Measurements from ENCODE around the gene EIF3I. TPM values are rescaled to one million over a fixed set of nuclear protein-coding genes. Genes with fewer than 3 reads are reported as not detected.

Gene EIF3I
- total RNA-seq, 1 experiment from 2014 or later, result 294 TPM

DNA sequence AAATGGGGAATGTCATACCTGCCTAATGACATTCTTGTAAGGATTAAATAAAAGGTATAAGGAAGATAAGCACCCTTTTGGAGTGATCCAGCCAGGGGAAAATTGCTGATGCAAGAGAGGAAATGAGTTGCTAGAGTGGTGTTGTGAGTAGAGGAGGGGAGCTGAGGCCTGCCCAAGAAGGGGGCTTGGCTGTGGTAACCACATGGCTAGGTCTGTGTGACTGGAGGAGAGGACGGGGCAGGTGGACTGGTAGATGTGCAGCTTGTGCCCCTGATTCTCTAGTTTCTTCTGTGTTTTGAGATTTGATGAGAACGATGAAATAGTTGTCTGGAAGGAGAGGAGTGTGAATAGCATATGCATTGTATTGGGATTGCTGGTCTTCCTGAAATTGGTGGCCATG lies 36.1 kb upstream of the EIF3I start:
- no peaks in the 10 kb centered on the region for H3K9me3 ChIP-seq (ENCODE audit: control insufficient read depth, insufficient read depth, low read depth, low read length)
- TF ChIP-seq TCF7L2 (IDR thresholded peaks at IDR 0.05; ENCODE audit: low read depth, low read length), result no peak
- no peak for TF ChIP-seq SIN3A (IDR thresholded peaks at IDR 0.05; ENCODE audit: borderline replicate concordance, insufficient read depth, low read depth, low read length)
- TF ChIP-seq REST (IDR thresholded peaks at IDR 0.05; ENCODE audit: insufficient read depth in 1 of 2, low read depth in 2 of 2, low read length in 1 of 2), result no peak
- TF ChIP-seq, protein P1, sequence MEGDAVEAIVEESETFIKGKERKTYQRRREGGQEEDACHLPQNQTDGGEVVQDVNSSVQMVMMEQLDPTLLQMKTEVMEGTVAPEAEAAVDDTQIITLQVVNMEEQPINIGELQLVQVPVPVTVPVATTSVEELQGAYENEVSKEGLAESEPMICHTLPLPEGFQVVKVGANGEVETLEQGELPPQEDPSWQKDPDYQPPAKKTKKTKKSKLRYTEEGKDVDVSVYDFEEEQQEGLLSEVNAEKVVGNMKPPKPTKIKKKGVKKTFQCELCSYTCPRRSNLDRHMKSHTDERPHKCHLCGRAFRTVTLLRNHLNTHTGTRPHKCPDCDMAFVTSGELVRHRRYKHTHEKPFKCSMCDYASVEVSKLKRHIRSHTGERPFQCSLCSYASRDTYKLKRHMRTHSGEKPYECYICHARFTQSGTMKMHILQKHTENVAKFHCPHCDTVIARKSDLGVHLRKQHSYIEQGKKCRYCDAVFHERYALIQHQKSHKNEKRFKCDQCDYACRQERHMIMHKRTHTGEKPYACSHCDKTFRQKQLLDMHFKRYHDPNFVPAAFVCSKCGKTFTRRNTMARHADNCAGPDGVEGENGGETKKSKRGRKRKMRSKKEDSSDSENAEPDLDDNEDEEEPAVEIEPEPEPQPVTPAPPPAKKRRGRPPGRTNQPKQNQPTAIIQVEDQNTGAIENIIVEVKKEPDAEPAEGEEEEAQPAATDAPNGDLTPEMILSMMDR (IDR thresholded peaks at IDR 0.05), result no peak
- TF ChIP-seq POLR2AphosphoS5 (IDR thresholded peaks at IDR 0.05; ENCODE audit: low read depth, low read length), result no peak
- DNase-seq (ENCODE audit: low read depth, low spot score) (no peak), ATAC-seq (no peak)
- no peak overlapping the region for H3K27ac ChIP-seq (ENCODE audit: low read length)
- H3K4me3 ChIP-seq (ENCODE audit: low read depth in 2 of 2, low read length in 2 of 2), result no peak overlapping the region
- no TSS peak for BruUV-seq (replicated peaks)
- peaks cover 26% of the 10 kb centered on the region for H3K36me3 ChIP-seq (ENCODE audit: control insufficient read depth, insufficient read depth, low read length)
- H3K4me1 ChIP-seq (ENCODE audit: control insufficient read depth, insufficient read depth, low read length), result peaks cover 15% of the 10 kb centered on the region
- no peaks in the 10 kb centered on the region for H3K27me3 ChIP-seq (ENCODE audit: control insufficient read depth, insufficient read depth, low read length)
- intact Hi-C loops (cut with micrococcal nuclease; ENCODE audit: unreplicated experiment), result no loop called here
- POLR2A ChIA-PET, result no interaction called here
- in situ Hi-C loops (cut with HindIII; ENCODE audit: low pct_unique_long_range_greater_than_20kb, low sequenced_read_pairs), result no loop called here
- CTCF ChIA-PET, result no interaction called here

GRCh38 chr1:32186491-32186890 lies 35.7 kb upstream of the EIF3I start:
- Histone ChIP-seq H3K4me1 (ENCODE audit: control insufficient read depth, insufficient read depth, low read length) (peaks cover 11% of the 10 kb centered on the region), H3K9me3 (ENCODE audit: control insufficient read depth, insufficient read depth, low read depth, low read length) (no peaks in the 10 kb centered on the region), H3K27ac (ENCODE audit: low read length) (no peak overlapping the region), H3K4me3 (ENCODE audit: low read depth in 2 of 2, low read length in 2 of 2) (no peak overlapping the region), H3K36me3 (ENCODE audit: control insufficient read depth, insufficient read depth, low read length) (peaks cover 26% of the 10 kb centered on the region), H3K27me3 (ENCODE audit: control insufficient read depth, insufficient read depth, low read length) (no peaks in the 10 kb centered on the region)
- in situ Hi-C loops (cut with HindIII; ENCODE audit: low pct_unique_long_range_greater_than_20kb, low sequenced_read_pairs) (no loop called here), intact Hi-C loops (cut with micrococcal nuclease; ENCODE audit: unreplicated experiment) (no loop called here)
- TF ChIP-seq, protein P1 (IDR thresholded peaks at IDR 0.05), result no peak
- no peak for TF ChIP-seq POLR2AphosphoS5 (IDR thresholded peaks at IDR 0.05; ENCODE audit: low read depth, low read length)
- no peak for TF ChIP-seq TCF7L2 (IDR thresholded peaks at IDR 0.05; ENCODE audit: low read depth, low read length)
- TF ChIP-seq SIN3A (IDR thresholded peaks at IDR 0.05; ENCODE audit: borderline replicate concordance, insufficient read depth, low read depth, low read length), result no peak
- no peak for TF ChIP-seq REST (IDR thresholded peaks at IDR 0.05; ENCODE audit: insufficient read depth in 1 of 2, low read depth in 2 of 2, low read length in 1 of 2)
- DNase-seq (ENCODE audit: low read depth, low spot score) (no peak), ATAC-seq (no peak)
- TSS peak; percentile 38 for BruUV-seq (replicated peaks)
- POLR2A ChIA-PET, result no interaction called here
- CTCF ChIA-PET, result no interaction called here
